ENCODE measurements around the gene TRAK1. TPM values are rescaled to one million over a fixed set of nuclear protein-coding genes. Genes with fewer than 3 reads are reported as not detected.

The TRAK1 gene
- polyA plus RNA-seq, 3 donors: 6.6 to 40.8 (median 7.0) TPM

DNA sequence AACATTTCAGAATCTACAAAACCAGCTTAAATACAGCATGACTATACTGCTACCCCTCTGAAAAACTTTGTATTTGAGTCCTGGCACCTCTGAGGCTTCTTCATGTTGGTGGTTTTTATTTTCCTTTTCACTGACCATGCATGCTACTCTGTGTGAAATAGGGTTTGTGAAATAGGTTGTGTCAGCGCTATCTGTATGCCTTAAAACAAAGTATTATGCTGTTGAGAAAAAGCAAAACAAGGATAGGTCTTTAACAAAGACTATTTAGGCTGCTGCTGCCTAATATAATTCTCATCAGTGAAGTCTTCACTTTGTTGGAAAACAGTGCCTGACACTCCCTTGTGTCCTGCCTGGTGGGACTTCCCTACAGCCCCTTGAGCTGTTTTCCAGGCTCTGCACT, 28.7 kb upstream of the TRAK1 start:
- Histone ChIP-seq H3K4me3 (replicated peaks in 1 of 3; ENCODE audit: low read depth in 2 of 3, low read length in 3 of 3) (no peak overlapping the region), H3K79me2 (ENCODE audit: insufficient read depth, low read length) (peaks cover 85% of the 10 kb centered on the region), H3K9me3 (replicated peaks in 1 of 2; ENCODE audit: control insufficient read depth in 1 of 2, insufficient read depth in 1 of 2, low read length in 2 of 2) (no peaks in the 10 kb centered on the region), H3K27ac (ENCODE audit: low read depth in 1 of 2, low read length in 2 of 2) (peak overlapping the region in 1 of 2 donors; percentile 73), H4K20me1 (ENCODE audit: insufficient read depth, low read length) (peaks cover 53% of the 10 kb centered on the region), H3K9ac (ENCODE audit: insufficient read depth, low read length, poor library complexity, severe bottlenecking) (no peak overlapping the region), H3K4me1 (ENCODE audit: control insufficient read depth in 1 of 2, insufficient read depth in 2 of 2, low read length in 2 of 2) (peaks cover 34 to 39% of the 10 kb centered on the region in 2 donors), H3K27me3 (ENCODE audit: control insufficient read depth in 2 of 2, insufficient read depth in 2 of 2, low read length in 2 of 2) (no peaks in the 10 kb centered on the region), H3K36me3 (replicated peaks in 1 of 2; ENCODE audit: control insufficient read depth in 1 of 2, insufficient read depth in 2 of 2, low read length in 2 of 2) (no peaks in the 10 kb centered on the region), H3K4me2 (replicated peaks; ENCODE audit: extremely low read depth, low read length, poor library complexity, severe bottlenecking) (no peak overlapping the region), H2AFZ (ENCODE audit: insufficient read depth, low read depth, low read length, poor library complexity, severe bottlenecking) (no peak overlapping the region)
- H3K9me3 Mint-ChIP-seq: peaks cover 0 to 3% (median 0%) of the 10 kb centered on the region in 7 donors
- peak overlapping the region in 1 of 7 donors; percentile 69 for H3K27ac Mint-ChIP-seq
- no peak overlapping the region for H3K4me3 Mint-ChIP-seq
- no peak for DNase-seq
- peaks cover 3 to 4% of the 10 kb centered on the region in 2 donors for H3K36me3 Mint-ChIP-seq
- intact Hi-C loops (cut with micrococcal nuclease): loop anchor here in 1 of 2 donors (10.0 kb wide), 1 partner anchor 48 kb away; no protein-coding TSS in a partner anchor
- TF ChIP-seq, protein P1, sequence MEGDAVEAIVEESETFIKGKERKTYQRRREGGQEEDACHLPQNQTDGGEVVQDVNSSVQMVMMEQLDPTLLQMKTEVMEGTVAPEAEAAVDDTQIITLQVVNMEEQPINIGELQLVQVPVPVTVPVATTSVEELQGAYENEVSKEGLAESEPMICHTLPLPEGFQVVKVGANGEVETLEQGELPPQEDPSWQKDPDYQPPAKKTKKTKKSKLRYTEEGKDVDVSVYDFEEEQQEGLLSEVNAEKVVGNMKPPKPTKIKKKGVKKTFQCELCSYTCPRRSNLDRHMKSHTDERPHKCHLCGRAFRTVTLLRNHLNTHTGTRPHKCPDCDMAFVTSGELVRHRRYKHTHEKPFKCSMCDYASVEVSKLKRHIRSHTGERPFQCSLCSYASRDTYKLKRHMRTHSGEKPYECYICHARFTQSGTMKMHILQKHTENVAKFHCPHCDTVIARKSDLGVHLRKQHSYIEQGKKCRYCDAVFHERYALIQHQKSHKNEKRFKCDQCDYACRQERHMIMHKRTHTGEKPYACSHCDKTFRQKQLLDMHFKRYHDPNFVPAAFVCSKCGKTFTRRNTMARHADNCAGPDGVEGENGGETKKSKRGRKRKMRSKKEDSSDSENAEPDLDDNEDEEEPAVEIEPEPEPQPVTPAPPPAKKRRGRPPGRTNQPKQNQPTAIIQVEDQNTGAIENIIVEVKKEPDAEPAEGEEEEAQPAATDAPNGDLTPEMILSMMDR (IDR thresholded peaks at IDR 0.05): no peak
- peaks cover 0 to 2% (median 0%) of the 10 kb centered on the region in 3 donors for H3K27me3 Mint-ChIP-seq (ENCODE audit: low read depth in 3 of 3)
- H3K4me1 Mint-ChIP-seq: peaks cover 50% of the 10 kb centered on the region
- WGBS (ENCODE audit: insufficient coverage): 86% methylated on average over 1 of the region's 1 CpG

DNA sequence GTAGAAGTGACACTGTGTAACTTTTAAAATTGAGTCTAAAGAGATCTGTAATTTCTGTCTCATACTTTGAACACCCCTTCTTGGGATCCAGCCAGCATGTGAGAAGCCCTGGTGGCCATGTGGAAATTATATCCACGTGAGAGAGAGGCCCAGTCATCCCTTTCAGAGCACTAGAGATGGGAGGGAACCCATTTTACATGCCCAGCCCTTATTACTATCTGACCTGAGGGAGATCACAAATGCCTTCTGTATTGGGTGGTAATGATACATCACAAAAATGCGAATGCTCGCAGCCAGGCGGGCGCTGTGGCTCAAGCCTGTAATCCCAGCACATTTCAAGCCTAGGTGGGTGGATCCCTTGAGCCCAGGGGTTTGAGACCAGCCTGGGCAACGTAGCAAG, 27.3 kb upstream of the TRAK1 start:
- TF ChIP-seq, protein P1 (IDR thresholded peaks at IDR 0.05): no peak
- Histone ChIP-seq H3K27ac (ENCODE audit: low read depth in 1 of 2, low read length in 2 of 2) (no peak overlapping the region), H3K36me3 (replicated peaks in 1 of 2; ENCODE audit: control insufficient read depth in 1 of 2, insufficient read depth in 2 of 2, low read length in 2 of 2) (no peaks in the 10 kb centered on the region), H3K79me2 (ENCODE audit: insufficient read depth, low read length) (peaks cover 83% of the 10 kb centered on the region), H3K4me3 (replicated peaks in 1 of 3; ENCODE audit: low read depth in 2 of 3, low read length in 3 of 3) (no peak overlapping the region), H3K4me2 (replicated peaks; ENCODE audit: extremely low read depth, low read length, poor library complexity, severe bottlenecking) (no peak overlapping the region), H4K20me1 (ENCODE audit: insufficient read depth, low read length) (peaks cover 51% of the 10 kb centered on the region), H3K27me3 (ENCODE audit: control insufficient read depth in 2 of 2, insufficient read depth in 2 of 2, low read length in 2 of 2) (no peaks in the 10 kb centered on the region), H2AFZ (ENCODE audit: insufficient read depth, low read depth, low read length, poor library complexity, severe bottlenecking) (no peak overlapping the region), H3K4me1 (ENCODE audit: control insufficient read depth in 1 of 2, insufficient read depth in 2 of 2, low read length in 2 of 2) (peaks cover 45 to 51% of the 10 kb centered on the region in 2 donors), H3K9ac (ENCODE audit: insufficient read depth, low read length, poor library complexity, severe bottlenecking) (no peak overlapping the region), H3K9me3 (replicated peaks in 1 of 2; ENCODE audit: control insufficient read depth in 1 of 2, insufficient read depth in 1 of 2, low read length in 2 of 2) (no peaks in the 10 kb centered on the region)
- WGBS (ENCODE audit: insufficient coverage): 100% methylated on average over 4 of the region's 6 CpGs
- Mint-ChIP-seq H3K4me3 (no peak overlapping the region), H3K36me3 (no peaks in the 10 kb centered on the region), H3K27ac (peak overlapping the region in 5 of 7 donors; percentile 3 to 73 (median 45)), H3K4me1 (peaks cover 58% of the 10 kb centered on the region), H3K27me3 (ENCODE audit: low read depth in 3 of 3) (peaks cover 0 to 2% (median 0%) of the 10 kb centered on the region in 3 donors), H3K9me3 (no peaks in the 10 kb centered on the region)
- DNase-seq: no peak
- intact Hi-C loops (cut with micrococcal nuclease): loop anchor here in 1 of 2 donors (10.0 kb wide), 1 partner anchor 49 kb away; no protein-coding TSS in a partner anchor

Data from CD14-positive monocyte (primary cell).